Measurements from ENCODE around the gene CERKL.

- TF ChIP-seq POLR2A (IDR thresholded peaks at IDR 0.05; ENCODE audit: low read depth, low read length) (no peak), POLR2AphosphoS5 (IDR thresholded peaks at IDR 0.05; ENCODE audit: low read depth, low read length) (no peak), TAF1 (IDR thresholded peaks at IDR 0.05; ENCODE audit: borderline replicate concordance, low read depth, low read length) (no peak)
Observed at GRCh38 chr2:181540421-181540820, 116.5 kb downstream of the CERKL start.

Measured in GM12892 (cell line).